Ovary (tissue), 3 donors: ENCODE measurements around the gene ADGRG3.

ENCODE experiments used
- EP300 ChIP-seq: sonication (generic); formaldehyde crosslinking; IDR thresholded peaks from one replicate; pipeline ENCODE4 v1.6.1; 2017; ENCODE audit warnings: antibody characterized with exemption
- POLR2A ChIP-seq: fragments of 450-650 bp; IDR thresholded peaks from one replicate; pipeline ENCODE4 v1.6.1; 2017; ENCODE audit warnings: antibody characterized with exemption, mild to moderate bottlenecking, moderate library complexity
- TF ChIP-seq, protein P1 (sequence below), 3 donors: fragments of 450-650 bp in 2 of 3; fragments of 200-600 bp in 1 of 3; IDR thresholded peaks; one replicate each; pipeline versions ENCODE4 v1.5.1 to v1.8.0; 2016 to 2022; ENCODE audit warnings: antibody characterized with exemption in 3 of 3, mild to moderate bottlenecking in 1 of 3
- donor health status: DM: no; HTN: no; CAD: no.

- TF ChIP-seq, protein P1, sequence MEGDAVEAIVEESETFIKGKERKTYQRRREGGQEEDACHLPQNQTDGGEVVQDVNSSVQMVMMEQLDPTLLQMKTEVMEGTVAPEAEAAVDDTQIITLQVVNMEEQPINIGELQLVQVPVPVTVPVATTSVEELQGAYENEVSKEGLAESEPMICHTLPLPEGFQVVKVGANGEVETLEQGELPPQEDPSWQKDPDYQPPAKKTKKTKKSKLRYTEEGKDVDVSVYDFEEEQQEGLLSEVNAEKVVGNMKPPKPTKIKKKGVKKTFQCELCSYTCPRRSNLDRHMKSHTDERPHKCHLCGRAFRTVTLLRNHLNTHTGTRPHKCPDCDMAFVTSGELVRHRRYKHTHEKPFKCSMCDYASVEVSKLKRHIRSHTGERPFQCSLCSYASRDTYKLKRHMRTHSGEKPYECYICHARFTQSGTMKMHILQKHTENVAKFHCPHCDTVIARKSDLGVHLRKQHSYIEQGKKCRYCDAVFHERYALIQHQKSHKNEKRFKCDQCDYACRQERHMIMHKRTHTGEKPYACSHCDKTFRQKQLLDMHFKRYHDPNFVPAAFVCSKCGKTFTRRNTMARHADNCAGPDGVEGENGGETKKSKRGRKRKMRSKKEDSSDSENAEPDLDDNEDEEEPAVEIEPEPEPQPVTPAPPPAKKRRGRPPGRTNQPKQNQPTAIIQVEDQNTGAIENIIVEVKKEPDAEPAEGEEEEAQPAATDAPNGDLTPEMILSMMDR (IDR thresholded peaks at IDR 0.05), result no peak
- no peak for TF ChIP-seq EP300
- no peak for TF ChIP-seq POLR2A
Measured at GRCh38 chr16:57709663-57710062, 41.6 kb downstream of the ADGRG3 start.
